AG10803 (cell line): ENCODE data around the gene NANOS3.
A peak's percentile ranks its signal among the peaks of the same experiment; 100 is the strongest.

ENCODE experiments used
- DNase-seq: peaks from one replicate; pipeline ENCODE4 v3.0.0; 2010; ENCODE audit warnings: low read depth
- H3K4me3 ChIP-seq: 2 replicates; pipeline ENCODE4 v1.5.1; 2011; ENCODE audit warnings: mild to moderate bottlenecking, low read length, control low read depth
- CTCF ChIP-seq: conservative IDR thresholded peaks from 2 replicates; pipeline ENCODE4 v1.5.1; 2011; ENCODE audit warnings: mild to moderate bottlenecking, low read length, control low read depth, inconsistent platforms

The NANOS3 gene

GRCh38 chr19:13846557-13847406 is 30.2 kb upstream of the NANOS3 start:
- H3K4me3 ChIP-seq, result peak overlapping the region; percentile 67
- DNase-seq, result peak; percentile 95
- no peak for TF ChIP-seq CTCF

GRCh38 chr19:13847407-13848339 is 29.3 kb upstream of the NANOS3 start:
- peak; percentile 96 for DNase-seq
- peak; percentile 15; the same call in 1 of the 2 replicates for TF ChIP-seq CTCF
- H3K4me3 ChIP-seq, result peak overlapping the region; percentile 67

GRCh38 chr19:13848340-13848677 is 28.6 kb upstream of the NANOS3 start:
- H3K4me3 ChIP-seq, result no peak overlapping the region
- no peak for DNase-seq
- TF ChIP-seq CTCF, result no peak

GRCh38 chr19:13848798-13849676 is 27.9 kb upstream of the NANOS3 start:
- no peak for DNase-seq
- TF ChIP-seq CTCF, result no peak
- no peak overlapping the region for H3K4me3 ChIP-seq

GRCh38 chr19:13849991-13850909 is 26.7 kb upstream of the NANOS3 start:
- peak overlapping the region; percentile 59 for H3K4me3 ChIP-seq
- TF ChIP-seq CTCF, result no peak
- DNase-seq, result peak; percentile 74
